ENCODE measurements around the gene FBXO45.

FBXO45 gene

GRCh38 chr3:196624067-196624790 is 55.8 kb downstream of the FBXO45 start:
- Histone ChIP-seq H3K4me3 (ENCODE audit: insufficient read depth, low read length, poor library complexity, severe bottlenecking) (no peak overlapping the region), H2AFZ (ENCODE audit: low read depth, low read length, severe bottlenecking) (no peak overlapping the region), H3K36me3 (ENCODE audit: low read length) (no peaks in the 10 kb centered on the region), H4K20me1 (ENCODE audit: low read depth, low read length) (no peaks in the 10 kb centered on the region), H3K9ac (ENCODE audit: low read length) (no peak overlapping the region), H3F3A (ENCODE audit: insufficient read depth) (no peaks in the 10 kb centered on the region), H3K79me2 (ENCODE audit: insufficient read depth, low read length) (no peaks in the 10 kb centered on the region), H3K27ac (ENCODE audit: low read depth, low read length) (no peak overlapping the region), H3K9me2 (replicated peaks; ENCODE audit: insufficient read depth, low read length) (no peaks in the 10 kb centered on the region), H3K4me2 (ENCODE audit: low read depth, low read length, poor library complexity, severe bottlenecking) (no peak overlapping the region), H3K9me3 (ENCODE audit: insufficient read depth, low read length) (no peaks in the 10 kb centered on the region), H3K27me3 (ENCODE audit: low read length) (no peaks in the 10 kb centered on the region)
- TF ChIP-seq CTCF (IDR thresholded peaks at IDR 0.05; ENCODE audit: insufficient read depth, low read length, poor library complexity, severe bottlenecking) = no peak
- no peak for TF ChIP-seq EZH2phosphoT487 (conservative IDR thresholded peaks at IDR 0.05; ENCODE audit: low read length)

- H3K36me3 ChIP-seq (ENCODE audit: low read length) = no peaks in the 10 kb centered on the region
- TF ChIP-seq EZH2phosphoT487 (conservative IDR thresholded peaks at IDR 0.05; ENCODE audit: low read length) (no peak), CTCF (IDR thresholded peaks at IDR 0.05; ENCODE audit: insufficient read depth, low read length, poor library complexity, severe bottlenecking) (no peak)
- no peak overlapping the region for H2AFZ ChIP-seq (ENCODE audit: low read depth, low read length, severe bottlenecking)
- H3K4me2 ChIP-seq (ENCODE audit: low read depth, low read length, poor library complexity, severe bottlenecking) = no peak overlapping the region
- H3F3A ChIP-seq (ENCODE audit: insufficient read depth) = no peaks in the 10 kb centered on the region
- no peaks in the 10 kb centered on the region for H3K27me3 ChIP-seq (ENCODE audit: low read length)
- no peaks in the 10 kb centered on the region for H3K9me3 ChIP-seq (ENCODE audit: insufficient read depth, low read length)
- H3K4me3 ChIP-seq (ENCODE audit: insufficient read depth, low read length, poor library complexity, severe bottlenecking) = no peak overlapping the region
- no peak overlapping the region for H3K27ac ChIP-seq (ENCODE audit: low read depth, low read length)
- H3K79me2 ChIP-seq (ENCODE audit: insufficient read depth, low read length) = no peaks in the 10 kb centered on the region
- no peaks in the 10 kb centered on the region for H3K9me2 ChIP-seq (replicated peaks; ENCODE audit: insufficient read depth, low read length)
- H4K20me1 ChIP-seq (ENCODE audit: low read depth, low read length) = no peaks in the 10 kb centered on the region
- no peak overlapping the region for H3K9ac ChIP-seq (ENCODE audit: low read length)
Measured at GRCh38 chr3:196624907-196625306, 56.4 kb downstream of the FBXO45 start.

GRCh38 chr3:196625331-196625730 is 56.9 kb downstream of the FBXO45 start:
- Histone ChIP-seq H3K4me3 (ENCODE audit: insufficient read depth, low read length, poor library complexity, severe bottlenecking) (no peak overlapping the region), H3K9me3 (ENCODE audit: insufficient read depth, low read length) (no peaks in the 10 kb centered on the region), H2AFZ (ENCODE audit: low read depth, low read length, severe bottlenecking) (no peak overlapping the region), H3K79me2 (ENCODE audit: insufficient read depth, low read length) (no peaks in the 10 kb centered on the region), H3K4me2 (ENCODE audit: low read depth, low read length, poor library complexity, severe bottlenecking) (no peak overlapping the region), H4K20me1 (ENCODE audit: low read depth, low read length) (no peaks in the 10 kb centered on the region), H3F3A (ENCODE audit: insufficient read depth) (no peaks in the 10 kb centered on the region), H3K9me2 (replicated peaks; ENCODE audit: insufficient read depth, low read length) (no peaks in the 10 kb centered on the region), H3K9ac (ENCODE audit: low read length) (no peak overlapping the region), H3K27me3 (ENCODE audit: low read length) (no peaks in the 10 kb centered on the region), H3K27ac (ENCODE audit: low read depth, low read length) (no peak overlapping the region), H3K36me3 (ENCODE audit: low read length) (no peaks in the 10 kb centered on the region)
- TF ChIP-seq CTCF (IDR thresholded peaks at IDR 0.05; ENCODE audit: insufficient read depth, low read length, poor library complexity, severe bottlenecking) (no peak), EZH2phosphoT487 (conservative IDR thresholded peaks at IDR 0.05; ENCODE audit: low read length) (no peak)

Measured in SU-DHL-6 (cell line).